ACC112 (cell line): ENCODE data around the gene SPOP.

Source experiments
- H2AFZ ChIP-seq: fragments of 200-600 bp; sonication (generic); one replicate; pipeline ENCODE4 v1.6.0; 2017; ENCODE audit warnings: antibody characterized with exemption, low read length; ENCODE audit not compliant: unreplicated experiment
- H3K27ac ChIP-seq: fragments of 200-600 bp; sonication (generic); 2 replicates; pipeline ENCODE4 v1.5.1; 2014; ENCODE audit warnings: low read depth, mild to moderate bottlenecking, antibody characterized with exemption, low read length, moderate library complexity
- H3K27me3 ChIP-seq: fragments of 200-600 bp; sonication (generic); 2 replicates; pipeline ENCODE4 v1.6.1; 2014; ENCODE audit warnings: mild to moderate bottlenecking, antibody characterized with exemption, low read length, moderate library complexity, mixed read lengths; ENCODE audit not compliant: insufficient read depth
- H3K36me3 ChIP-seq: fragments of 200-600 bp; sonication (generic); 2 replicates; pipeline ENCODE4 v1.6.1; 2016; ENCODE audit warnings: mild to moderate bottlenecking, antibody characterized with exemption, low read length, moderate library complexity, mixed read lengths; ENCODE audit not compliant: insufficient read depth
- H3K4me1 ChIP-seq: fragments of 200-600 bp; sonication (generic); one replicate; pipeline ENCODE4 v1.6.1; 2016; ENCODE audit warnings: low read length, mixed read lengths; ENCODE audit not compliant: insufficient read depth, unreplicated experiment, control insufficient read depth
- H3K4me3 ChIP-seq: fragments of 200-600 bp; sonication (generic); 2 replicates; pipeline ENCODE4 v1.5.1; 2014; ENCODE audit warnings: mild to moderate bottlenecking, low read depth, low read length
- H3K79me2 ChIP-seq: fragments of 200-600 bp; sonication (generic); one replicate; pipeline ENCODE4 v1.6.0; 2016; ENCODE audit warnings: low read length; ENCODE audit not compliant: control insufficient read depth, unreplicated experiment, insufficient read depth

Gene SPOP

GRCh38 chr17:49616601-49617131 is 61.2 kb downstream of the SPOP start:
- no peak overlapping the region for H3K4me3 ChIP-seq
- no peaks in the 10 kb centered on the region for H3K79me2 ChIP-seq
- H3K27me3 ChIP-seq, result no peaks in the 10 kb centered on the region
- peaks cover 8% of the 10 kb centered on the region for H3K4me1 ChIP-seq
- H3K36me3 ChIP-seq, result peaks cover 21% of the 10 kb centered on the region
- H3K27ac ChIP-seq, result no peak overlapping the region
- no peak overlapping the region for H2AFZ ChIP-seq

GRCh38 chr17:49616086-49616485 is 61.8 kb downstream of the SPOP start:
- Histone ChIP-seq H3K79me2 (no peaks in the 10 kb centered on the region), H3K36me3 (peaks cover 16% of the 10 kb centered on the region), H3K27me3 (no peaks in the 10 kb centered on the region), H3K4me1 (peaks cover 8% of the 10 kb centered on the region), H3K4me3 (no peak overlapping the region), H2AFZ (no peak overlapping the region), H3K27ac (no peak overlapping the region)

GRCh38 chr17:49613182-49613800 is 64.6 kb downstream of the SPOP start:
- no peak overlapping the region for H3K27ac ChIP-seq
- no peak overlapping the region for H2AFZ ChIP-seq
- H3K36me3 ChIP-seq, result peaks cover 4% of the 10 kb centered on the region
- H3K27me3 ChIP-seq, result no peaks in the 10 kb centered on the region
- no peaks in the 10 kb centered on the region for H3K79me2 ChIP-seq
- no peak overlapping the region for H3K4me3 ChIP-seq
- peaks cover 8% of the 10 kb centered on the region for H3K4me1 ChIP-seq

GRCh38 chr17:49612726-49613125 is 65.2 kb downstream of the SPOP start:
- Histone ChIP-seq H3K4me1 (peaks cover 8% of the 10 kb centered on the region), H2AFZ (no peak overlapping the region), H3K79me2 (no peaks in the 10 kb centered on the region), H3K4me3 (no peak overlapping the region), H3K27me3 (no peaks in the 10 kb centered on the region), H3K36me3 (peaks cover 4% of the 10 kb centered on the region; the same call in 1 of the 2 replicates), H3K27ac (no peak overlapping the region)

- H3K36me3 ChIP-seq, result peaks cover 13% of the 10 kb centered on the region
These were observed 66.9 kb downstream of the SPOP start for GRCh38 chr17:49610883-49611584.

GRCh38 chr17:49604314-49604869 is 73.5 kb downstream of the SPOP start:
- Histone ChIP-seq H3K27me3 (no peaks in the 10 kb centered on the region), H3K4me1 (no peaks in the 10 kb centered on the region), H3K27ac (no peak overlapping the region), H3K4me3 (no peak overlapping the region), H3K36me3 (peaks cover 23% of the 10 kb centered on the region), H3K79me2 (no peaks in the 10 kb centered on the region), H2AFZ (no peak overlapping the region)

More at GRCh38 chr17:49610883-49611584, 66.9 kb downstream of the SPOP start:
- no peaks in the 10 kb centered on the region for H3K27me3 ChIP-seq
- H3K4me3 ChIP-seq, result no peak overlapping the region
- no peaks in the 10 kb centered on the region for H3K79me2 ChIP-seq
- no peak overlapping the region for H2AFZ ChIP-seq
- peaks cover 6% of the 10 kb centered on the region for H3K4me1 ChIP-seq
- no peak overlapping the region for H3K27ac ChIP-seq

GRCh38 chr17:49603720-49604119 is 74.2 kb downstream of the SPOP start:
- H3K27me3 ChIP-seq, result no peaks in the 10 kb centered on the region
- H2AFZ ChIP-seq, result no peak overlapping the region
- H3K27ac ChIP-seq, result 0 out of 2 replicates have a peak overlapping the region, but pooled peaks have one; percentile 7
- no peaks in the 10 kb centered on the region for H3K79me2 ChIP-seq
- H3K4me1 ChIP-seq, result peaks cover under 1% of the 10 kb centered on the region
- peaks cover 23% of the 10 kb centered on the region for H3K36me3 ChIP-seq
- no peak overlapping the region for H3K4me3 ChIP-seq

GRCh38 chr17:49603238-49603637 is 74.7 kb downstream of the SPOP start:
- Histone ChIP-seq H3K27me3 (no peaks in the 10 kb centered on the region), H3K27ac (peak overlapping the region; percentile 7; the same call in 1 of the 2 replicates), H3K36me3 (peaks cover 23% of the 10 kb centered on the region), H3K4me3 (no peak overlapping the region), H3K4me1 (peaks cover 5% of the 10 kb centered on the region), H2AFZ (no peak overlapping the region), H3K79me2 (no peaks in the 10 kb centered on the region)

- no peaks in the 10 kb centered on the region for H3K79me2 ChIP-seq
- H3K27me3 ChIP-seq, result no peaks in the 10 kb centered on the region
- peaks cover 10% of the 10 kb centered on the region for H3K4me1 ChIP-seq
- H2AFZ ChIP-seq, result no peak overlapping the region
- no peak overlapping the region for H3K4me3 ChIP-seq
- peaks cover 23% of the 10 kb centered on the region for H3K36me3 ChIP-seq
- H3K27ac ChIP-seq, result no peak overlapping the region
These were observed 75.1 kb downstream of the SPOP start for GRCh38 chr17:49602783-49603182.

GRCh38 chr17:49600949-49601348 is 76.9 kb downstream of the SPOP start:
- Histone ChIP-seq H3K36me3 (peaks cover 19% of the 10 kb centered on the region), H3K79me2 (no peaks in the 10 kb centered on the region), H3K27ac (no peak overlapping the region), H2AFZ (no peak overlapping the region), H3K4me3 (no peak overlapping the region), H3K27me3 (no peaks in the 10 kb centered on the region), H3K4me1 (peaks cover 11% of the 10 kb centered on the region)
